ENCODE data around the gene NFATC2IP. TPM values are rescaled to one million over a fixed set of nuclear protein-coding genes. Genes with fewer than 3 reads are reported as not detected.

Gene NFATC2IP
- total and polyA plus RNA-seq, 2 of the 13 experiments (the other 11 are each of a cell fraction or from before 2014, with no cell fraction given), result 32.1 to 48.5 TPM

- TF ChIP-seq PREB (CRISPR knock-in tag; IDR thresholded peaks at IDR 0.05) (no peak), JDP2 (CRISPR knock-in tag; IDR thresholded peaks at IDR 0.05; ENCODE audit: borderline replicate concordance) (no peak; the same call in 1 of the 2 replicates), ZNF30 (CRISPR knock-in tag; IDR thresholded peaks at IDR 0.05) (no peak), ZBTB20 (CRISPR knock-in tag; IDR thresholded peaks at IDR 0.05; ENCODE audit: borderline replicate concordance, low read depth) (peak; percentile 39), ZFP41 (CRISPR knock-in tag; IDR thresholded peaks at IDR 0.05; ENCODE audit: borderline replicate concordance) (peak; percentile 83), SNAPC5 (CRISPR knock-in tag; IDR thresholded peaks at IDR 0.05; ENCODE audit: borderline replicate concordance) (peak; percentile 49; the same call in 1 of the 2 replicates), TSC22D2 (CRISPR knock-in tag; IDR thresholded peaks at IDR 0.05; ENCODE audit: borderline replicate concordance) (no peak; the same call in 1 of the 2 replicates), ZFP36L1 (CRISPR knock-in tag; IDR thresholded peaks at IDR 0.05) (peak; percentile 96), U2AF2 (IDR thresholded peaks at IDR 0.05; ENCODE audit: low read depth, low read length) (peak; percentile 96), ZNF235 (CRISPR knock-in tag; IDR thresholded peaks at IDR 0.05; ENCODE audit: borderline replicate concordance) (peak; percentile 83), PRDM10 (CRISPR knock-in tag; IDR thresholded peaks at IDR 0.05; ENCODE audit: low read depth) (0 out of 2 replicates have a peak, but pooled peaks have one; percentile 39), GABPB1 (CRISPR knock-in tag; IDR thresholded peaks at IDR 0.05) (peak; percentile 93), RARG (CRISPR knock-in tag; IDR thresholded peaks at IDR 0.05; ENCODE audit: low read depth) (peak; percentile 92; the same call in 1 of the 2 replicates), ZBTB2 (CRISPR knock-in tag; IDR thresholded peaks at IDR 0.05; ENCODE audit: low read depth) (peak; percentile 84), LRRFIP1 (CRISPR knock-in tag; conservative IDR thresholded peaks at IDR 0.05) (no peak), ZNF383 (CRISPR knock-in tag; IDR thresholded peaks at IDR 0.05; ENCODE audit: borderline replicate concordance) (peak; percentile 72; the same call in 1 of the 2 replicates), GZF1 (CRISPR knock-in tag; IDR thresholded peaks at IDR 0.05) (no peak)
Measured at GRCh38 chr16:28974437-28975157, 23.9 kb downstream of the NFATC2IP start, which contains the start of gene SPNS1 (continued).

Data from HepG2 (cell line).